Measurements from ENCODE around the gene PDE9A.
A peak's percentile ranks its signal among the peaks of the same experiment; 100 is the strongest.

PDE9A gene

GRCh38 chr21:42635848-42636519, 17.4 kb upstream of the PDE9A start:
- H3K27me3 ChIP-seq (ENCODE audit: control insufficient read depth in 1 of 2, insufficient read depth in 2 of 2, low read length in 2 of 2) = no peaks in the 10 kb centered on the region
- no peaks in the 10 kb centered on the region for H3K36me3 ChIP-seq (ENCODE audit: insufficient read depth, low read length)
- peaks cover 14% of the 10 kb centered on the region for H3K4me1 ChIP-seq (ENCODE audit: insufficient read depth, low read length)
- H3K27ac ChIP-seq (ENCODE audit: low read depth, low read length) = no peak overlapping the region
- H3K9me3 ChIP-seq (ENCODE audit: low read length) = no peaks in the 10 kb centered on the region
- no peak overlapping the region for H3K4me3 ChIP-seq (ENCODE audit: low read depth in 1 of 2, low read length in 2 of 2)
- H3K9ac ChIP-seq (ENCODE audit: low read length) = no peak overlapping the region

- no peaks in the 10 kb centered on the region for H3K36me3 ChIP-seq (ENCODE audit: insufficient read depth, low read length)
- no peaks in the 10 kb centered on the region for H3K27me3 ChIP-seq (ENCODE audit: control insufficient read depth in 1 of 2, insufficient read depth in 2 of 2, low read length in 2 of 2)
- H3K9ac ChIP-seq (ENCODE audit: low read length) = no peak overlapping the region
- no peaks in the 10 kb centered on the region for H3K9me3 ChIP-seq (ENCODE audit: low read length)
- H3K4me3 ChIP-seq (ENCODE audit: low read depth in 1 of 2, low read length in 2 of 2) = no peak overlapping the region
- H3K27ac ChIP-seq (ENCODE audit: low read depth, low read length) = no peak overlapping the region
- peaks cover 14% of the 10 kb centered on the region for H3K4me1 ChIP-seq (ENCODE audit: insufficient read depth, low read length)
Observed at GRCh38 chr21:42636520-42637266, 16.7 kb upstream of the PDE9A start.

- Histone ChIP-seq H3K9me3 (ENCODE audit: low read length) (no peaks in the 10 kb centered on the region), H3K27ac (ENCODE audit: low read depth, low read length) (no peak overlapping the region), H3K27me3 (ENCODE audit: control insufficient read depth in 1 of 2, insufficient read depth in 2 of 2, low read length in 2 of 2) (no peaks in the 10 kb centered on the region), H3K4me1 (ENCODE audit: insufficient read depth, low read length) (peaks cover 14% of the 10 kb centered on the region), H3K4me3 (ENCODE audit: low read depth in 1 of 2, low read length in 2 of 2) (no peak overlapping the region), H3K36me3 (ENCODE audit: insufficient read depth, low read length) (no peaks in the 10 kb centered on the region), H3K9ac (ENCODE audit: low read length) (no peak overlapping the region)
Observed at GRCh38 chr21:42637267-42638041, 16.0 kb upstream of the PDE9A start.

GRCh38 chr21:42638266-42638863, 15.1 kb upstream of the PDE9A start:
- no peak overlapping the region for H3K9ac ChIP-seq (ENCODE audit: low read length)
- peaks cover 14% of the 10 kb centered on the region for H3K4me1 ChIP-seq (ENCODE audit: insufficient read depth, low read length)
- H3K36me3 ChIP-seq (ENCODE audit: insufficient read depth, low read length) = no peaks in the 10 kb centered on the region
- H3K27me3 ChIP-seq (ENCODE audit: control insufficient read depth in 1 of 2, insufficient read depth in 2 of 2, low read length in 2 of 2) = no peaks in the 10 kb centered on the region
- H3K27ac ChIP-seq (ENCODE audit: low read depth, low read length) = no peak overlapping the region
- H3K4me3 ChIP-seq (ENCODE audit: low read depth in 1 of 2, low read length in 2 of 2) = no peak overlapping the region
- no peaks in the 10 kb centered on the region for H3K9me3 ChIP-seq (ENCODE audit: low read length)

GRCh38 chr21:42639646-42640152, 13.7 kb upstream of the PDE9A start:
- Histone ChIP-seq H3K9me3 (ENCODE audit: low read length) (no peaks in the 10 kb centered on the region), H3K27me3 (ENCODE audit: control insufficient read depth in 1 of 2, insufficient read depth in 2 of 2, low read length in 2 of 2) (no peaks in the 10 kb centered on the region), H3K4me3 (ENCODE audit: low read depth in 1 of 2, low read length in 2 of 2) (no peak overlapping the region), H3K9ac (ENCODE audit: low read length) (no peak overlapping the region), H3K27ac (ENCODE audit: low read depth, low read length) (no peak overlapping the region), H3K36me3 (ENCODE audit: insufficient read depth, low read length) (no peaks in the 10 kb centered on the region), H3K4me1 (ENCODE audit: insufficient read depth, low read length) (peaks cover 14% of the 10 kb centered on the region)

GRCh38 chr21:42640486-42640885, 12.9 kb upstream of the PDE9A start:
- H3K27me3 ChIP-seq (ENCODE audit: control insufficient read depth in 1 of 2, insufficient read depth in 2 of 2, low read length in 2 of 2) = no peaks in the 10 kb centered on the region
- no peak overlapping the region for H3K27ac ChIP-seq (ENCODE audit: low read depth, low read length)
- H3K4me1 ChIP-seq (ENCODE audit: insufficient read depth, low read length) = peaks cover 14% of the 10 kb centered on the region
- H3K4me3 ChIP-seq (ENCODE audit: low read depth in 1 of 2, low read length in 2 of 2) = peak overlapping the region in 1 of 2 donors; percentile 23
- H3K9ac ChIP-seq (ENCODE audit: low read length) = no peak overlapping the region
- H3K9me3 ChIP-seq (ENCODE audit: low read length) = no peaks in the 10 kb centered on the region
- H3K36me3 ChIP-seq (ENCODE audit: insufficient read depth, low read length) = no peaks in the 10 kb centered on the region

- Histone ChIP-seq H3K4me3 (ENCODE audit: low read depth in 1 of 2, low read length in 2 of 2) (peak overlapping the region in 1 of 2 donors; percentile 30), H3K9me3 (ENCODE audit: low read length) (no peaks in the 10 kb centered on the region), H3K9ac (ENCODE audit: low read length) (no peak overlapping the region), H3K36me3 (ENCODE audit: insufficient read depth, low read length) (no peaks in the 10 kb centered on the region), H3K4me1 (ENCODE audit: insufficient read depth, low read length) (peaks cover 6% of the 10 kb centered on the region), H3K27ac (ENCODE audit: low read depth, low read length) (no peak overlapping the region), H3K27me3 (ENCODE audit: control insufficient read depth in 1 of 2, insufficient read depth in 2 of 2, low read length in 2 of 2) (no peaks in the 10 kb centered on the region)
Observed at GRCh38 chr21:42641311-42642218, 11.9 kb upstream of the PDE9A start.

GRCh38 chr21:42642219-42642745, 11.1 kb upstream of the PDE9A start:
- Histone ChIP-seq H3K36me3 (ENCODE audit: insufficient read depth, low read length) (no peaks in the 10 kb centered on the region), H3K9ac (ENCODE audit: low read length) (no peak overlapping the region), H3K9me3 (ENCODE audit: low read length) (no peaks in the 10 kb centered on the region), H3K27ac (ENCODE audit: low read depth, low read length) (no peak overlapping the region), H3K4me1 (ENCODE audit: insufficient read depth, low read length) (peaks cover 6% of the 10 kb centered on the region), H3K27me3 (ENCODE audit: control insufficient read depth in 1 of 2, insufficient read depth in 2 of 2, low read length in 2 of 2) (no peaks in the 10 kb centered on the region), H3K4me3 (ENCODE audit: low read depth in 1 of 2, low read length in 2 of 2) (no peak overlapping the region)

- Histone ChIP-seq H3K27ac (ENCODE audit: low read depth, low read length) (no peak overlapping the region), H3K36me3 (ENCODE audit: insufficient read depth, low read length) (no peaks in the 10 kb centered on the region), H3K9ac (ENCODE audit: low read length) (no peak overlapping the region), H3K27me3 (ENCODE audit: control insufficient read depth in 1 of 2, insufficient read depth in 2 of 2, low read length in 2 of 2) (no peaks in the 10 kb centered on the region), H3K4me1 (ENCODE audit: insufficient read depth, low read length) (peaks cover 6% of the 10 kb centered on the region), H3K4me3 (ENCODE audit: low read depth in 1 of 2, low read length in 2 of 2) (no peak overlapping the region), H3K9me3 (ENCODE audit: low read length) (no peaks in the 10 kb centered on the region)
Observed at GRCh38 chr21:42644223-42645208, 8.9 kb upstream of the PDE9A start.
